Smooth muscle cell (in vitro differentiated cells): ENCODE results near the gene PADI2. TPM values are rescaled to one million over a fixed set of nuclear protein-coding genes. Genes with fewer than 3 reads are reported as not detected.

Source experiments
- DNase-seq: peaks from one replicate; lab custom pipeline; 2025; ENCODE audit not compliant: unreplicated experiment; lab: John Stamatoyannopoulos, UW
- H2AFZ ChIP-seq: fragments of 200-600 bp; sonication (generic); 2 replicates; pipeline ENCODE4 v1.6.0; 2016; ENCODE audit warnings: antibody characterized with exemption, low read depth, mild to moderate bottlenecking
- H3F3A ChIP-seq: fragments of 200-600 bp; sonication (generic); 2 replicates; pipeline ENCODE4 v1.6.0; 2017; ENCODE audit warnings: antibody characterized with exemption, low read depth
- H3K27ac ChIP-seq: fragments of 200-600 bp; sonication (generic); 2 replicates; pipeline ENCODE4 v1.5.1; 2016; ENCODE audit warnings: low read depth, mild to moderate bottlenecking
- H3K27me3 ChIP-seq: fragments of 200-600 bp; sonication (generic); 2 replicates; pipeline ENCODE4 v1.6.1; 2016; ENCODE audit warnings: low read depth, mild to moderate bottlenecking
- H3K36me3 ChIP-seq: fragments of 200-600 bp; sonication (generic); 2 replicates; pipeline ENCODE4 v1.5.1; 2016; ENCODE audit warnings: low read depth
- H3K4me1 ChIP-seq: fragments of 200-600 bp; sonication (generic); 2 replicates; pipeline ENCODE4 v1.5.1; 2016; ENCODE audit warnings: low read depth
- H3K4me2 ChIP-seq: fragments of 200-600 bp; sonication (generic); 2 replicates; pipeline ENCODE4 v1.6.0; 2016; ENCODE audit warnings: mild to moderate bottlenecking
- H3K4me3 ChIP-seq: fragments of 200-600 bp; sonication (generic); 2 replicates; pipeline ENCODE4 v1.5.1; 2016; ENCODE audit warnings: mild to moderate bottlenecking
- H3K79me2 ChIP-seq: fragments of 200-600 bp; sonication (generic); 2 replicates; pipeline ENCODE4 v1.6.0; 2016; ENCODE audit warnings: low read depth, mild to moderate bottlenecking
- H3K9ac ChIP-seq: fragments of 200-600 bp; sonication (generic); 2 replicates; pipeline ENCODE4 v1.6.0; 2016; ENCODE audit warnings: low read depth
- H3K9me3 ChIP-seq: fragments of 200-600 bp; sonication (generic); replicated peaks from 2 replicates; pipeline ENCODE4 v1.5.1; 2016; ENCODE audit warnings: low read depth
- H4K20me1 ChIP-seq: fragments of 200-600 bp; sonication (generic); 2 replicates; pipeline ENCODE4 v1.6.0; 2016; ENCODE audit warnings: low read depth
- CTCF ChIP-seq: fragments of 200-600 bp; sonication (generic); IDR thresholded peaks from 2 replicates; pipeline ENCODE4 v1.5.1; 2017; ENCODE audit warnings: borderline replicate concordance, mild to moderate bottlenecking, antibody characterized with exemption; ENCODE audit not compliant: insufficient read depth, poor library complexity, severe bottlenecking
- WGBS: methylation state at CpG from one replicate; pipeline ENCODE4 v1.1.7; 2016; ENCODE audit warnings: low lambda C conversion rate; 5-methylcytosine and 5-hydroxymethylcytosine counted together
- polyA plus RNA-seq: library from polyadenylated mRNA; unstranded; fragments of >200 nt; fragmentation: Nextera tagmentation; extraction: Ambion mirVana; gene quantifications from 2 replicates; pipeline ENCODE4 v1.2.1, GENCODE V29; 2016
- total RNA-seq: library from RNA; depleted of rRNA; stranded (reverse); fragments of >200 nt; gene quantifications from 2 replicates; pipeline ENCODE4 v1.2.3, GENCODE V29; 2014

PADI2 gene
- total and polyA plus RNA-seq, 2 experiments from 2014 or later: not detected

GRCh38 chr1:17167041-17167785 lies 48.0 kb upstream of the PADI2 start:
- no peaks in the 10 kb centered on the region for H3K4me1 ChIP-seq
- H3K27me3 ChIP-seq: no peaks in the 10 kb centered on the region
- H3K4me3 ChIP-seq: no peak overlapping the region
- TF ChIP-seq CTCF: no peak
- no peaks in the 10 kb centered on the region for H4K20me1 ChIP-seq
- H3K4me2 ChIP-seq: no peak overlapping the region
- DNase-seq: no peak
- H3K79me2 ChIP-seq: no peaks in the 10 kb centered on the region
- H3K9ac ChIP-seq: no peak overlapping the region
- H3F3A ChIP-seq: no peaks in the 10 kb centered on the region
- no peak overlapping the region for H2AFZ ChIP-seq
- no peak overlapping the region for H3K27ac ChIP-seq
- WGBS: 16% methylated on average over 4 of the region's 4 CpGs
- no peaks in the 10 kb centered on the region for H3K9me3 ChIP-seq
- no peaks in the 10 kb centered on the region for H3K36me3 ChIP-seq

- WGBS: 86% methylated on average over 1 of the region's 1 CpG
Observed at GRCh38 chr1:17165823-17166222, 46.6 kb upstream of the PADI2 start.

GRCh38 chr1:17163789-17164666 lies 44.8 kb upstream of the PADI2 start:
- no peak for TF ChIP-seq CTCF
- Histone ChIP-seq H2AFZ (no peak overlapping the region), H4K20me1 (no peaks in the 10 kb centered on the region), H3K9ac (no peak overlapping the region), H3K79me2 (no peaks in the 10 kb centered on the region), H3K36me3 (no peaks in the 10 kb centered on the region), H3F3A (no peaks in the 10 kb centered on the region), H3K27me3 (no peaks in the 10 kb centered on the region), H3K27ac (no peak overlapping the region), H3K4me2 (no peak overlapping the region), H3K9me3 (no peaks in the 10 kb centered on the region), H3K4me3 (no peak overlapping the region), H3K4me1 (no peaks in the 10 kb centered on the region)
- no peak for DNase-seq
- 88% methylated on average over 16 of the region's 16 CpGs for WGBS

More at GRCh38 chr1:17165823-17166222, 46.6 kb upstream of the PADI2 start:
- Histone ChIP-seq H3K9ac (no peak overlapping the region), H3F3A (no peaks in the 10 kb centered on the region), H3K4me3 (no peak overlapping the region), H2AFZ (no peak overlapping the region), H3K79me2 (no peaks in the 10 kb centered on the region), H3K27ac (no peak overlapping the region), H3K9me3 (no peaks in the 10 kb centered on the region), H3K4me1 (no peaks in the 10 kb centered on the region), H3K27me3 (no peaks in the 10 kb centered on the region), H3K36me3 (no peaks in the 10 kb centered on the region), H3K4me2 (no peak overlapping the region), H4K20me1 (no peaks in the 10 kb centered on the region)
- no peak for DNase-seq
- TF ChIP-seq CTCF: no peak
